CD8-positive, alpha-beta memory T cell (primary cell): Measurements from ENCODE around the gene C1R. TPM values are rescaled to one million over a fixed set of nuclear protein-coding genes. Genes with fewer than 3 reads are reported as not detected.

ENCODE experiments used
- CTCF ChIA-PET: fragments of 350-600 bp; sonication (Branson Sonifier 250); formaldehyde crosslinking; loops from one replicate; lab custom pipeline; 2021; ENCODE audit warnings: antibody characterized with exemption; lab: Charles Lee
- POLR2A ChIA-PET: fragments of 350-600 bp; sonication (Branson Sonifier 250); formaldehyde crosslinking; loops from one replicate; lab custom pipeline; 2021; ENCODE audit warnings: antibody characterized with exemption; lab: Charles Lee
- DNase-seq, 5 donors: peaks; one replicate each; pipeline versions ENCODE4 v3.0.0 to v3.0.0-alpha.2; 2020 to 2022; ENCODE audit warnings: mixed read lengths in 1 of 5
- H3K27ac ChIP-seq: one replicate; pipeline ENCODE4 v1.7.0; 2013; ENCODE audit warnings: low read depth, mild to moderate bottlenecking, low read length, moderate library complexity
- H3K27me3 ChIP-seq: 2 replicates; pipeline ENCODE4 v1.7.0; 2013; ENCODE audit warnings: low read length, mild to moderate bottlenecking; ENCODE audit not compliant: insufficient read depth, poor library complexity, severe bottlenecking
- H3K36me3 ChIP-seq: 2 replicates; pipeline ENCODE4 v1.7.0; 2013; ENCODE audit warnings: mild to moderate bottlenecking, low read length, moderate library complexity; ENCODE audit not compliant: insufficient read depth
- H3K4me1 ChIP-seq: 2 replicates; pipeline ENCODE4 v1.7.0; 2013; ENCODE audit warnings: mild to moderate bottlenecking, low read length, moderate library complexity; ENCODE audit not compliant: insufficient read depth
- H3K4me3 ChIP-seq: 2 replicates; pipeline ENCODE4 v1.7.0; 2013; ENCODE audit warnings: mild to moderate bottlenecking, low read length
- H3K9me3 ChIP-seq: 2 replicates; pipeline ENCODE4 v1.7.0; 2013; ENCODE audit warnings: mild to moderate bottlenecking, low read length
- H3K27ac Mint-ChIP-seq, 8 donors: one replicate each; pipeline ENCODE4 v1.8.0; 2020 to 2021; ENCODE audit warnings: mixed read lengths in 8 of 8, mild to moderate bottlenecking in 6 of 8, inconsistent platforms in 3 of 8, moderate library complexity in 3 of 8
- H3K27me3 Mint-ChIP-seq, 2 donors: one replicate each; pipeline ENCODE4 v1.8.0; 2020 to 2021; ENCODE audit warnings: mixed read lengths in 2 of 2, mild to moderate bottlenecking in 1 of 2, moderate library complexity in 1 of 2
- H3K36me3 Mint-ChIP-seq, 3 donors: one replicate each; pipeline ENCODE4 v1.8.0; 2020 to 2021; ENCODE audit warnings: mixed read lengths in 3 of 3, inconsistent platforms in 1 of 3, mild to moderate bottlenecking in 1 of 3
- H3K4me1 Mint-ChIP-seq, 3 donors: one replicate each; pipeline ENCODE4 v1.8.0; 2020 to 2021; ENCODE audit warnings: mixed read lengths in 3 of 3, inconsistent platforms in 1 of 3, mild to moderate bottlenecking in 1 of 3
- H3K4me3 Mint-ChIP-seq, 7 donors: one replicate each; pipeline ENCODE4 v1.8.0; 2020 to 2021; ENCODE audit warnings: mixed read lengths in 7 of 7, mild to moderate bottlenecking in 6 of 7, moderate library complexity in 4 of 7, inconsistent platforms in 2 of 7
- H3K9me3 Mint-ChIP-seq, 5 donors: one replicate each; pipeline ENCODE4 v1.8.0; 2020 to 2022; ENCODE audit warnings: mixed read lengths in 5 of 5, mild to moderate bottlenecking in 3 of 5, moderate library complexity in 2 of 5, inconsistent platforms in 1 of 5
- polyA plus RNA-seq: library from polyadenylated mRNA; unstranded; fragments of 300-500 nt; fragmentation: Illumina TruSeq; gene quantifications from one replicate; pipeline ENCODE4 v1.2.3, GENCODE V29; 2021
- total RNA-seq, 2 experiments: library from RNA; stranded (reverse); gene quantifications; one replicate each; pipeline ENCODE4 v1.2.3, GENCODE V29; 2021

Gene C1R
- total RNA-seq: 1 to 10 TPM; 1.2 to 1.7 TPM
- polyA plus RNA-seq: 1.9 TPM

DNA sequence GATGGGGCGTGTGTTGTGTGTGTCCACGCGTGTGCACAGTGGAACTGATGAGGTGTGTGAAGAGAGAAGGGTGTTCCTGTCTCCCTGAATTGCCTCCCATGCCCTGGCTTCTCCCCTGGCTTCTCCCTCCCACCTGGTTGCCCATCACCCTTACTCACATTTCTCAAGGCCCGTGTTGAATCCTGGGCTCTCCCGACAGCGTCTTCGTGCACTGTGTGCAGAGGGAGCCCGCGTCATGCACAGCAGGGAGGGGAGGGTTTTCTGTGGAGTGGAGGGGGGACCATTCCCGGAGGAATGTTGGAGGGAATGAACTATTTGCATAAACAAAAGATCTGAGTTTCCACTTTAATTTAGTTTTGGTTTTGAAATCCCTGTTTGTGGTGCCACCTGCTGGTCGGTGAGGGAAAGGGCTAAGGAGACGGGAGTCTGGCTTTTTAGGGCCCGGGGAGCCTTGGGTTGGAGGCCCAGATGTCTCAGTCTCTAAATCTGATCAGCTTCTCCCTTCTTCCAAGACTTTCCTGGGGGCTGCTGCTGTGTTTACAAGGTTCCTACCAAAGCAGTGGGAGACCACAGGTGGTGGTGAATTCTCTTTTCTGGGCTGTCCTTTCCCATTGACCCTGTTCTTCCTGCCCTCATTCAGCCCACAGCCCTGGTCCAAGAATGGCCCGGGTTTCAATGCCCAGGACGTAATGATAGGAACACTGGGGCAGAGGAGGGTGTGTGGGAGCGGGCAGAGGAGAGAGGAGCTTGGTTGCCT, at the start of gene C1R:
Gene C1R (minus strand): TSS at position 217 of the 757 bp plus-strand sequence. CDS start 57 bp downstream, at position 160.
- DNase-seq: peak; percentile 54 to 77 (median 61)
- H3K9me3 ChIP-seq: no peaks in the 10 kb centered on the region
- peaks cover 2 to 6% of the 10 kb centered on the region in 2 donors for H3K27me3 Mint-ChIP-seq
- H3K36me3 ChIP-seq: no peaks in the 10 kb centered on the region
- H3K4me1 ChIP-seq: peaks cover 12% of the 10 kb centered on the region
- H3K27ac ChIP-seq: no peak within 1 kb of the TSS
- peaks cover 6 to 11% (median 9%) of the 10 kb centered on the region in 3 donors for H3K4me1 Mint-ChIP-seq
- peak within 1 kb of the TSS; percentile 70 to 94 (median 86) for H3K4me3 Mint-ChIP-seq
- no peaks in the 10 kb centered on the region for H3K27me3 ChIP-seq
- H3K4me3 ChIP-seq: peak within 1 kb of the TSS; percentile 61
- ChIA-PET POLR2A (no interaction called here), CTCF (interaction anchor here (0.7 to 5.1 kb wide), 12 partner anchors 10 to 223 kb away, joined by 3 to 19 read pairs (median 4); partner anchors contain the start of gene SPSB2)
- H3K36me3 Mint-ChIP-seq: peaks cover 0 to 1% (median 0%) of the 10 kb centered on the region in 3 donors
- H3K9me3 Mint-ChIP-seq: no peaks in the 10 kb centered on the region
- H3K27ac Mint-ChIP-seq: peak within 1 kb of the TSS; percentile 50 to 94 (median 64)

DNA sequence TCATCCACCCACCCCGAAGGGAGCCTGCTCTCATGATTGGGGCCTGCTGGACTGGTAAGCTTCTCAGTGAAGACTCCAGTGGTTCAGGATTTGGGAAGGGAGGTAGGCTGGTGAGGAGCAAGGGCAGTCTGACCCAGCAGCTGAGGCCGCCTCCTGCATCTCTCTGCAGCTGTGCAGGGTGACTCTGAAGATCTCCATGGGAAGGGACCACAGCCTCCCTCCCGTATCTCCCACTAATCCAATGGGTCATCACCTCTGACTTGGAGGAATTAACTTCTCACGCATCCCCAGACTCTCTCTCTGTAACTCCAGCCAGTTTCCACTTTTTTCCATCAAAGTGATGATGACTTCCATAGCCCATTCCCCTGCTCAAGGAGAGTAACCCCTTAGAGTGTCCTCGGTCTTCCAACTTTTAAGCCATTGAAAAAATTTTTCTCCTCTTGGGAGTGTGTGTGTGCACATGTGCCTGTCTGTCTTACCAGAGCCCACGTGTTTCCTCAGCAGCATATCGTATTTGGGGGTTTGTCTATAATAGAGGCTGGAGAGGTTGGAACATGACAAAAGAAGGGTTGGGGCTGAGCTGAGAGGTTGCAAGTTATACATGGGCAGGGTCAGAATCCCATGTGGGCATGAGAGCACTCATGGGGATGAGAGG, 49.2 kb upstream of the C1R start:
- DNase-seq: no peak
- Histone ChIP-seq H3K27ac (no peak overlapping the region), H3K4me3 (no peak overlapping the region), H3K9me3 (no peaks in the 10 kb centered on the region), H3K27me3 (no peaks in the 10 kb centered on the region), H3K36me3 (peaks cover 8% of the 10 kb centered on the region), H3K4me1 (no peaks in the 10 kb centered on the region)
- peak overlapping the region in 3 of 8 donors; percentile 0 to 81 (median 80) for H3K27ac Mint-ChIP-seq
- H3K4me3 Mint-ChIP-seq: no peak overlapping the region
- peaks cover 1 to 10% (median 3%) of the 10 kb centered on the region in 3 donors for H3K4me1 Mint-ChIP-seq
- H3K9me3 Mint-ChIP-seq: no peaks in the 10 kb centered on the region
- H3K27me3 Mint-ChIP-seq: no peaks in the 10 kb centered on the region
- peaks cover 5 to 87% (median 31%) of the 10 kb centered on the region in 3 donors for H3K36me3 Mint-ChIP-seq
- CTCF ChIA-PET: interaction anchor here (0.6 to 1.9 kb wide), 7 partner anchors 8 to 437 kb away, joined by 3 to 6 read pairs (median 3); partner anchors contain the start of gene PEX5
- POLR2A ChIA-PET: no interaction called here

DNA sequence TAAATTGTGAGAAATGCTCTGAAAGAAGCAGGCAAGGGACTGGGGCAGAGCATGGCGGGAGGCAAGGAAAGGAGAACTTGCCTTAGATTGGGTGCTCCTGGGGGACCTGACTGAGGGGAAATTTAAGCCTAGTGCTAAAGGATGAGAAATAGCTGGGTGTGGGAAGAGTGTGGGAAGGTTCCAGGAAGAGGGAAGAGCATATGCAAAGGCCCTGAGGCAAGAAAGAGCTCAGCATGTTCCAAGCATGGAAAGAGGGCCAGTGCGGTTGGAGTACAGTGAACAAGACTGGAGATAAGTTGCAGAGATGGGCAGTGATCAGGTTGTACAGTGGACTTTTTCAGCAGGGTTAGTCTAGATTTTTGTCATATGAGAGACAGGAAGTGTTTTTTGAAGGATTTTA, 47.0 kb upstream of the C1R start:
- Mint-ChIP-seq H3K9me3 (no peaks in the 10 kb centered on the region), H3K27me3 (no peaks in the 10 kb centered on the region), H3K36me3 (peaks cover 5 to 91% (median 36%) of the 10 kb centered on the region in 3 donors), H3K27ac (peak overlapping the region in 4 of 8 donors; percentile 3 to 56 (median 26)), H3K4me3 (no peak overlapping the region), H3K4me1 (peaks cover 0 to 10% (median 3%) of the 10 kb centered on the region in 3 donors)
- H3K36me3 ChIP-seq: peaks cover 8% of the 10 kb centered on the region
- POLR2A ChIA-PET: no interaction called here
- H3K27ac ChIP-seq: no peak overlapping the region
- no peak overlapping the region for H3K4me3 ChIP-seq
- CTCF ChIA-PET: no interaction called here
- H3K9me3 ChIP-seq: no peaks in the 10 kb centered on the region
- H3K27me3 ChIP-seq: no peaks in the 10 kb centered on the region
- DNase-seq: no peak
- H3K4me1 ChIP-seq: no peaks in the 10 kb centered on the region

DNA sequence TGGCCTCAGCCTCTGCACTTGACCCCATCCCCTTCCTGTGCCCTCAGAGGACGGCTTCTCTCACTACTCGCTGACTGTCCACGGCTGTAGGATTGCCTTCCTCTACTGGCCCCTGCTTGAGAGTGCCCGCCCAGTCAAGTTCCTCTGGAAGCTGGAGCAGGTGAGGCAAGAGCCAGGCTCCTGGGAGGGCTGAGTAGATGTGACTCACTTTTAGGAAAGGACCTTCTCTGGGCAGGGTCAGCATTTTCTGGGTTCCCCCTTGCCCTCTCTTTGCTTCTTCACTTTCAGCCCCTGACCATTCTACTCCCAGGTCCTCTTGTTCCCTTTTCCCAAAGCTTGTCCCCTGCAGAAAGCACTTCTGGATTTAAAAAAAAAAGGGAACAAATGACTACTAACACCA, 45.7 kb upstream of the C1R start:
- POLR2A ChIA-PET: no interaction called here
- no peaks in the 10 kb centered on the region for H3K9me3 ChIP-seq
- peaks cover 1% of the 10 kb centered on the region for H3K36me3 ChIP-seq

DNA sequence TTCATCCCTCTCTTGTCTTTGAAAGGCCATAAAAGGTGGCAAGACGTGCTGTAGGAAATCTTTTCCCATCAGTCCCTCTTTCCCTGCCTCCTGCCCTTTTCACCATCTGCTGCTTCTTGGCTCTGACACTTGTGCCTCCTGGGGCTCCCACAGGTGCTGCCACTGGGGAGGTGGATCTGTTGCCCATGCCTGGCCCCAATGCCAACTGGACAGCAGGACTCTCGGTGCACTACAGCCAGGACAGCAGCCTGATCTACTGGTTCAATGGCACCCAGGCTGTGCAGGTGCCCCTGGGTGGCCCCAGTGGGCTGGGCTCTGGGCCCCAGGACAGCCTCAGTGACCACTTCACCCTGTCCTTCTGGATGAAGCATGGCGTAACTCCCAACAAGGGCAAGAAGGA, 44.4 kb upstream of the C1R start:
- Mint-ChIP-seq H3K4me3 (no peak overlapping the region), H3K27me3 (no peaks in the 10 kb centered on the region), H3K27ac (no peak overlapping the region), H3K4me1 (peaks cover 11 to 19% (median 16%) of the 10 kb centered on the region in 3 donors), H3K9me3 (no peaks in the 10 kb centered on the region), H3K36me3 (peaks cover 5 to 89% (median 32%) of the 10 kb centered on the region in 3 donors)
- POLR2A ChIA-PET: no interaction called here
- Histone ChIP-seq H3K4me1 (peaks cover 3% of the 10 kb centered on the region), H3K4me3 (no peak overlapping the region), H3K27me3 (no peaks in the 10 kb centered on the region), H3K27ac (no peak overlapping the region), H3K9me3 (no peaks in the 10 kb centered on the region), H3K36me3 (no peaks in the 10 kb centered on the region)
- CTCF ChIA-PET: no interaction called here
- DNase-seq: no peak

More for the DNA sequence above, 45.7 kb upstream of the C1R start:
- Mint-ChIP-seq H3K4me3 (no peak overlapping the region), H3K27ac (peak overlapping the region in 3 of 8 donors; percentile 1 to 74 (median 71)), H3K27me3 (no peaks in the 10 kb centered on the region), H3K4me1 (peaks cover 0 to 11% (median 7%) of the 10 kb centered on the region in 3 donors), H3K36me3 (peaks cover 5 to 94% (median 32%) of the 10 kb centered on the region in 3 donors), H3K9me3 (no peaks in the 10 kb centered on the region)
- CTCF ChIA-PET: no interaction called here
- no peak for DNase-seq
- Histone ChIP-seq H3K27me3 (no peaks in the 10 kb centered on the region), H3K4me3 (no peak overlapping the region), H3K27ac (no peak overlapping the region), H3K4me1 (no peaks in the 10 kb centered on the region)

DNA sequence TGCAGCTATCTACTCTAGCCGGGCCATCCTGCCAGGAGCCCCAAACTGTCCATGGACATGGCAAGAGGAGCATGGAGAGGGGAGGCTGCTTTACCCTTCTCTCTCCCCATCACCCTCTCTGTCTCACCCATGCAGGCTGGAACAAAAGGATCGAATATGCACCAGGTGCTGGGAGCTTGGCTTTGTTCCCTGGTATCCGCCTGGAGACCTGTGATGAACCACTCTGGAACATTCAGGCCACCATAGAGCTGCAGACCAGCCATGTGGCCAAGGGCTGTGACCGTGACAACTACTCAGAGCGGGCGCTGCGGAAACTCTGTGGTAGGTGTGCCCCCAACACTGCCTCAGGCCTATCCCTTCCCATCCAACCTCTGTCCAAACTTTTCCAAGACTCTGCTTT, 43.8 kb upstream of the C1R start:
- Mint-ChIP-seq H3K9me3 (no peaks in the 10 kb centered on the region), H3K4me3 (no peak overlapping the region), H3K27me3 (no peaks in the 10 kb centered on the region), H3K36me3 (peaks cover 5 to 83% (median 29%) of the 10 kb centered on the region in 3 donors), H3K27ac (no peak overlapping the region), H3K4me1 (peaks cover 17 to 24% (median 22%) of the 10 kb centered on the region in 3 donors)
- DNase-seq: no peak
- ChIA-PET POLR2A (no interaction called here), CTCF (no interaction called here)
- H3K9me3 ChIP-seq: no peaks in the 10 kb centered on the region
- H3K4me3 ChIP-seq: no peak overlapping the region
- H3K4me1 ChIP-seq: peaks cover 9% of the 10 kb centered on the region
- no peak overlapping the region for H3K27ac ChIP-seq
- H3K36me3 ChIP-seq: no peaks in the 10 kb centered on the region
- no peaks in the 10 kb centered on the region for H3K27me3 ChIP-seq

DNA sequence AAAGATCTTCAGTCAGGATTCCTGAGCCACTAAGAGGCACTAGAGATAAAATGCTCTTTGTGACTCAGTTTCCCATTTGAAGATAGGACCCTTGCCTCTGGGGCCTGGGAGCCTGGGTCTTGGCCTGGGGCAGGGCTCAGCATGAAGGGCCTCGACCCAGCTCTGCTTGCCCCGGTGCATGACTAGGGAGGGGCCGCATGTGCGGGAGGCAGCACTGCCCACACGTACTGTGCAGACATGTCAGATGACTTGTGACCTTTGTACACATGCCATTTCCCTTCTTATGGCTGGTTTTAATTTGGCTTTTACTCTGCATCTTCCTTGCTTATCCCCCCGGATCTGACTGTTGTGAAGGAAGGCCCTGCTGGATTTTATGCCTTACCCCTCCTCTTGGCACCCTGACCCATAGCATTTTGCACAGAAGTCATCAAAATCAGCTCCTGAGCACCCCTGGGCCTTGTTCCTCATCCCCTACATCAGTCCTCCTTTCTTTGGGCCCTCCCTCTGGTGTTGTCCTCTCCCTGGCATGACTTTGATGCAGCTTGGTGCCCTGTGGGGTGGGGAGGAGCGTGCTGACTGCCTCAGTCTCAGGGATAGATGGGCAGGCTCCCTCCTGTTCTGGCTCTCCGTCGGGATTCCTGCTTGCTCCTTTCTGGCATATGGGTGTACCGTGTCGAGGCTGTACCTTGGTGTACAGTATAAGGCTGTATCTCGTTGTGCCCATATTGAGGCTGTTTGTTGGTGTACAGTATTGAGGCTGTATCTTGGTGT, 42.3 kb upstream of the C1R start:
- Histone ChIP-seq H3K4me1 (peaks cover 11% of the 10 kb centered on the region), H3K36me3 (no peaks in the 10 kb centered on the region), H3K27me3 (no peaks in the 10 kb centered on the region), H3K9me3 (no peaks in the 10 kb centered on the region), H3K4me3 (no peak overlapping the region), H3K27ac (no peak overlapping the region)
- Mint-ChIP-seq H3K4me1 (peaks cover 23 to 28% (median 27%) of the 10 kb centered on the region in 3 donors), H3K4me3 (peak overlapping the region in 1 of 7 donors; percentile 25), H3K27me3 (no peaks in the 10 kb centered on the region), H3K36me3 (peaks cover 5 to 77% (median 26%) of the 10 kb centered on the region in 3 donors), H3K9me3 (no peaks in the 10 kb centered on the region), H3K27ac (peak overlapping the region in 5 of 8 donors; percentile 8 to 70 (median 58))
- ChIA-PET POLR2A (no interaction called here), CTCF (interaction anchor here (1.2 kb wide), 1 partner anchor 11 kb away, joined by 4 read pairs; no protein-coding TSS in a partner anchor)
- no peak for DNase-seq
